MM.1S (cell line): Measurements from ENCODE around the gene GLB1L3.
"Not testable (repeated sequence)": the region's sequence is repeated elsewhere in the genome, so short reads cannot be mapped to it uniquely, and the experiment has no call there.

Experiments used
- DNase-seq: peaks from one replicate; pipeline ENCODE4 v3.0.0-alpha.2; 2015
- H2AFZ ChIP-seq: fragments of 300-600 bp; sonication (generic); 2 replicates; pipeline ENCODE4 v1.6.0; 2016; ENCODE audit warnings: antibody characterized with exemption, low read length
- H3F3A ChIP-seq: fragments of 300-600 bp; sonication (generic); 2 replicates; pipeline ENCODE4 v1.6.1; 2016; ENCODE audit warnings: mild to moderate bottlenecking, antibody characterized with exemption, low read length, moderate library complexity, mixed read lengths; ENCODE audit not compliant: insufficient read depth
- H3K27ac ChIP-seq: fragments of 300-600 bp; sonication (generic); 2 replicates; pipeline ENCODE4 v1.5.1; 2016; ENCODE audit warnings: mild to moderate bottlenecking, low read length
- H3K27me3 ChIP-seq: fragments of 300-600 bp; sonication (generic); replicated peaks from 2 replicates; pipeline ENCODE4 v1.6.0; 2016; ENCODE audit warnings: low read length; ENCODE audit not compliant: insufficient read depth
- H3K36me3 ChIP-seq: fragments of 300-600 bp; sonication (generic); replicated peaks from 2 replicates; pipeline ENCODE4 v1.6.1; 2016; ENCODE audit warnings: mild to moderate bottlenecking, low read length, mixed read lengths; ENCODE audit not compliant: insufficient read depth
- H3K4me1 ChIP-seq: fragments of 300-600 bp; sonication (generic); 2 replicates; pipeline ENCODE4 v1.6.1; 2016; ENCODE audit warnings: low read length, mixed read lengths
- H3K4me2 ChIP-seq: fragments of 300-600 bp; sonication (generic); 2 replicates; pipeline ENCODE4 v1.6.0; 2016; ENCODE audit warnings: low read depth, low read length
- H3K4me3 ChIP-seq: fragments of 300-600 bp; sonication (generic); 2 replicates; pipeline ENCODE4 v1.5.1; 2016; ENCODE audit warnings: low read length, mixed read lengths
- H3K79me2 ChIP-seq: fragments of 300-600 bp; sonication (generic); 2 replicates; pipeline ENCODE4 v1.6.1; 2016; ENCODE audit warnings: mixed run types, low read length, mixed read lengths
- H3K9ac ChIP-seq: fragments of 300-600 bp; sonication (generic); 2 replicates; pipeline ENCODE4 v1.6.1; 2016; ENCODE audit warnings: low read length, mixed read lengths
- H3K9me2 ChIP-seq: fragments of 300-600 bp; sonication (generic); replicated peaks from 2 replicates; pipeline ENCODE4 v1.6.1; 2016; ENCODE audit warnings: mild to moderate bottlenecking, low read length, mixed read lengths; ENCODE audit not compliant: insufficient read depth
- H3K9me3 ChIP-seq: fragments of 300-600 bp; sonication (generic); replicated peaks from 2 replicates; pipeline ENCODE4 v1.6.1; 2016; ENCODE audit warnings: mild to moderate bottlenecking, low read length, mixed read lengths; ENCODE audit not compliant: insufficient read depth
- H4K20me1 ChIP-seq: fragments of 300-600 bp; sonication (generic); 2 replicates; pipeline ENCODE4 v1.6.1; 2016; ENCODE audit warnings: mild to moderate bottlenecking, low read length, moderate library complexity, mixed read lengths; ENCODE audit not compliant: insufficient read depth
- EZH2 ChIP-seq: fragments of 300-600 bp; sonication (generic); optimal IDR thresholded peaks from 2 replicates; pipeline ENCODE3; 2017; ENCODE audit warnings: low read depth, mild to moderate bottlenecking, antibody characterized with exemption, low read length, mixed read lengths
- EZH2phosphoT487 ChIP-seq: fragments of 300-600 bp; sonication (generic); IDR thresholded peaks from 2 replicates; pipeline ENCODE4 v1.6.1; 2018; ENCODE audit warnings: antibody characterized with exemption, low read length
- TF ChIP-seq, protein P1 (sequence below): fragments of 300-600 bp; sonication (generic); IDR thresholded peaks from 2 replicates; pipeline ENCODE4 v1.5.1; 2016; ENCODE audit warnings: antibody characterized with exemption, low read length, mixed read lengths

Gene GLB1L3

DNA sequence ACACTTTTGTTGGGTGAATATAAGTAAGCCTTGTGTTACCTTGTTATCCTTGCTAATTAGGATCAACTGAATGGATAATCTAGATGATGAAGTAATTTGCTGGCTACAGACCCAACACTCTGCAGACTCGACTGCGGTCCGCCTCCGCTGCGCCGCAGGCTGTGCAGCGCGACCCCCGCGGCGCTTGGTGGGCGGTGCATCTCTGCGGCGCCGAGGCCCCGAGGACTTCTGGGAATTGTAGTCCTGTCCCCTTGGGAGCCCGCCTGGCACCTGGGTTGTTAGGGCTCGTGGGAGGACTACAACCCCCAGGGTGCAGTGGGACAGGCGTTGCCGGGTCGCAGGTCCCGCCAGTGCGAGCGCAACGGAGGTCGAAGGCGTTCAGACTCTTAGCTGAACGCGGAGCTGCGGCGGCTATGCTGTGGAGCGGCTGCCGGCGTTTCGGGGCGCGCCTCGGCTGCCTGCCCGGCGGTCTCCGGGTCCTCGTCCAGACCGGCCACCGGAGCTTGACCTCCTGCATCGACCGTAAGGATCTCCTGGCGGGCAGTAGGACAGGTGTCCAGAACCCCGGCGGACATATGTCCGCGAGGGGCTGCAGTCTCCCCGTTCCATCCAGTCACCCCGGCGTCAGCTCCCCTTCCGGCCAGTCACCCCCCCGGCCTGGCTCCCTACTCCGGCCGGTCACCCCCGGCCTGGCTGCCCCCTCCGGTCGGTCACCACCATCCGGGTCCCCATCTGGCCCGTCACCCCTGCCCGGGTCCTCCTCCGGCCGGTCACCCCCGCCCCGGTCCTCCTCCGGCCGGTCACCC lies 22.8 kb upstream of the GLB1L3 start, which contains the start of the genes ACAD8 and THYN1:
TSS of gene ACAD8 (plus strand) at position 381 of the 806 bp plus-strand sequence. CDS start at position 414, 33 bp downstream.
TSS of gene THYN1 (minus strand) at position 165 of the 806 bp plus-strand sequence. CDS start 470 bp downstream, outside the sequence.
- Histone ChIP-seq H3K36me3 (0 out of 2 replicates have a peak, but pooled peaks cover 6% of the 10 kb centered on the region), H3K79me2 (peaks cover 40% of the 10 kb centered on the region), H3K27me3 (no peaks in the 10 kb centered on the region), H3K4me3 (peak within 1 kb of the TSS; percentile 90), H3K9ac (peak within 1 kb of the TSS; percentile 76), H3F3A (peaks cover 11% of the 10 kb centered on the region; the same call in 1 of the 2 replicates), H2AFZ (peak within 1 kb of the TSS; percentile 92), H3K4me2 (peak within 1 kb of the TSS; percentile 73), H4K20me1 (no peaks in the 10 kb centered on the region), H3K27ac (no peak within 1 kb of the TSS), H3K9me3 (no peaks in the 10 kb centered on the region), H3K4me1 (peaks cover 21% of the 10 kb centered on the region), H3K9me2 (no peaks in the 10 kb centered on the region)
- peak; percentile 98 for DNase-seq
- no peak for TF ChIP-seq EZH2phosphoT487
- TF ChIP-seq, protein P1, sequence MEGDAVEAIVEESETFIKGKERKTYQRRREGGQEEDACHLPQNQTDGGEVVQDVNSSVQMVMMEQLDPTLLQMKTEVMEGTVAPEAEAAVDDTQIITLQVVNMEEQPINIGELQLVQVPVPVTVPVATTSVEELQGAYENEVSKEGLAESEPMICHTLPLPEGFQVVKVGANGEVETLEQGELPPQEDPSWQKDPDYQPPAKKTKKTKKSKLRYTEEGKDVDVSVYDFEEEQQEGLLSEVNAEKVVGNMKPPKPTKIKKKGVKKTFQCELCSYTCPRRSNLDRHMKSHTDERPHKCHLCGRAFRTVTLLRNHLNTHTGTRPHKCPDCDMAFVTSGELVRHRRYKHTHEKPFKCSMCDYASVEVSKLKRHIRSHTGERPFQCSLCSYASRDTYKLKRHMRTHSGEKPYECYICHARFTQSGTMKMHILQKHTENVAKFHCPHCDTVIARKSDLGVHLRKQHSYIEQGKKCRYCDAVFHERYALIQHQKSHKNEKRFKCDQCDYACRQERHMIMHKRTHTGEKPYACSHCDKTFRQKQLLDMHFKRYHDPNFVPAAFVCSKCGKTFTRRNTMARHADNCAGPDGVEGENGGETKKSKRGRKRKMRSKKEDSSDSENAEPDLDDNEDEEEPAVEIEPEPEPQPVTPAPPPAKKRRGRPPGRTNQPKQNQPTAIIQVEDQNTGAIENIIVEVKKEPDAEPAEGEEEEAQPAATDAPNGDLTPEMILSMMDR: peak; percentile 9

DNA sequence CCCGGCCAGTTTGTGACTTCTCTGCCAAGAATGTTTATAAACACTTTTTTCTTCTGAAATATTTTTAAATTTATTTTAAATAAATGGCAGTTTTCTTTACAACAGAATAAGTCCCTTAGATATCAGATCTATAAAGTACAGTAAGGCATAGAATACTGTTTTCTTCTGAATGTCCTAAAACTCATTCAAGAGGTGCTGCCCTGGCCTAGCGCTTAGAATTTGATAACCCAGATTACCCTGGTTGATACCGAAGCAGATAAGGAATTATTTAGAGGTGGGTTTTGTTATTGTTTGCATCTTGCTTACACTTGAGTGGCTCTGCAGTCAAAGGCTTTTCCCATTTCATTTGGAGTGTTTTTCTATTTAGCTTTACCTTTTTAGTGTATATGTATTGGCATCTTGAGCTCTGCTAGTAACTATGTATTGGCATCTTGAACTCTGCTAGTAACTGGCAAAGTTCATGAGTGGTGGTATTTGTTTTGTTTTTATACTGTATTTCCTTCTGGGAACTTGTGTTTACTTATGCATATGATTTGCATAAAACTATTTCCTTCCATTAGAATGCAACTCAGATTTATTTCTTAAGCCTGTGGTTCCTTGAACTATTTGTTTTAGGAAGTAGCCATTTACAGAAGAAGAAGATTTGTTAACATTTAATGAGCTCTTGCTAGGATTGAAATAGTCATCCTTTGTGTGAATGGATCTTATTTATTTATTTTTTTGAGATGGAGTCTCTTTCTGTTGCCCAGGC lies 21.6 kb upstream of the GLB1L3 start:
- no peak overlapping the region; the same call in 1 of the 2 replicates for H3K9ac ChIP-seq
- no peak overlapping the region for H3K27ac ChIP-seq
- no peak for TF ChIP-seq EZH2phosphoT487
- TF ChIP-seq EZH2: no peak
- TF ChIP-seq, protein P1: no peak

DNA sequence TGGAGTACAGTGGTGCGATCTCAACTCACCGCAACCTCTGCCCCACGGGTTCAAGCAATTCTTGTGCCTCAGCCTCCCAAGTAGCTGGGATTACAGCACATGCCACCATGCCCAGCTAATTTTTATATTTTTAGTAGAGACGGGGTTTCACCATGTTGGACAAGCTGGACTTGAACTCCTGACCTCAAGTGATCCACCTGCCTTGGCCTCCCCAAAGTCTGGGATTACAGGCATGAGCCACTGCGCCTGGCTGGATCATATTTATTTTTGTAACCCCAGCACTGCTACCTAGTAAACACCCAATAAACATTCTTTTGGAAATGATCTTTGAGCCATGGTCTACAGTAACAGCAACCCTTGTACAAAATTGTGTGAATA lies 21.0 kb upstream of the GLB1L3 start:
- H3F3A ChIP-seq, H4K20me1 ChIP-seq, H3K9me2 ChIP-seq, H3K4me2 ChIP-seq, H3K27ac ChIP-seq, H3K4me3 ChIP-seq, DNase-seq, H3K9me3 ChIP-seq, H2AFZ ChIP-seq, H3K36me3 ChIP-seq, H3K27me3 ChIP-seq, H3K9ac ChIP-seq: not testable (repeated sequence)
- H3K4me1 ChIP-seq: peaks cover 17% of the 10 kb centered on the region
- H3K79me2 ChIP-seq: peaks cover 40% of the 10 kb centered on the region

More for the DNA sequence above, 21.6 kb upstream of the GLB1L3 start:
- Histone ChIP-seq H3K4me1 (peaks cover 15% of the 10 kb centered on the region), H3K4me2 (peak overlapping the region; percentile 73), H3K9me2 (no peaks in the 10 kb centered on the region), H3K4me3 (peak overlapping the region; percentile 90), H3K79me2 (peaks cover 40% of the 10 kb centered on the region), H3F3A (no peaks in the 10 kb centered on the region), H4K20me1 (no peaks in the 10 kb centered on the region), H3K36me3 (0 out of 2 replicates have a peak, but pooled peaks cover 6% of the 10 kb centered on the region), H3K9me3 (no peaks in the 10 kb centered on the region), H3K27me3 (no peaks in the 10 kb centered on the region), H2AFZ (no peak overlapping the region)
- DNase-seq: no peak
